ENCODE data around the gene DAAM1.

DNA sequence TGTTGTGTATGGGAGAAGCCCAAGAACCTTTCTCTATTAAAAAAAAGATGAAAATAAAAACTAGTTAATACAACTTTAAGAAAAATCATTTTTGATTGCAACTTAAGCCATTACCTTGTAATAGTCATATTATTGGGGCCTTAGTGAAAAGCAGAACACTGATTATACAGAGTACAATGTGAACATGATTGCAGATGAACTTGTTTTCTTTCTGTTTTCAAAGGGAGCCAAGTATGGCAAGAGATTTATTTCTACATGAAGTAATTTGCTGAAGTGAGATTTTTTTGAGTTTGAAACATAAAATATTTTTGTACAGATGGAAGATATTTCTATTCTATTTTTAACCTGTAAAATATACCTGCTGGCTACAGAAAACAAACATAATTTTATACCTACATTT, 171.8 kb downstream of the DAAM1 start:
- TF ChIP-seq POLR2AphosphoS5 (IDR thresholded peaks at IDR 0.05; ENCODE audit: insufficient read depth in 1 of 2, low read depth in 1 of 2): no peak
- TF ChIP-seq, protein P1, sequence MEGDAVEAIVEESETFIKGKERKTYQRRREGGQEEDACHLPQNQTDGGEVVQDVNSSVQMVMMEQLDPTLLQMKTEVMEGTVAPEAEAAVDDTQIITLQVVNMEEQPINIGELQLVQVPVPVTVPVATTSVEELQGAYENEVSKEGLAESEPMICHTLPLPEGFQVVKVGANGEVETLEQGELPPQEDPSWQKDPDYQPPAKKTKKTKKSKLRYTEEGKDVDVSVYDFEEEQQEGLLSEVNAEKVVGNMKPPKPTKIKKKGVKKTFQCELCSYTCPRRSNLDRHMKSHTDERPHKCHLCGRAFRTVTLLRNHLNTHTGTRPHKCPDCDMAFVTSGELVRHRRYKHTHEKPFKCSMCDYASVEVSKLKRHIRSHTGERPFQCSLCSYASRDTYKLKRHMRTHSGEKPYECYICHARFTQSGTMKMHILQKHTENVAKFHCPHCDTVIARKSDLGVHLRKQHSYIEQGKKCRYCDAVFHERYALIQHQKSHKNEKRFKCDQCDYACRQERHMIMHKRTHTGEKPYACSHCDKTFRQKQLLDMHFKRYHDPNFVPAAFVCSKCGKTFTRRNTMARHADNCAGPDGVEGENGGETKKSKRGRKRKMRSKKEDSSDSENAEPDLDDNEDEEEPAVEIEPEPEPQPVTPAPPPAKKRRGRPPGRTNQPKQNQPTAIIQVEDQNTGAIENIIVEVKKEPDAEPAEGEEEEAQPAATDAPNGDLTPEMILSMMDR (IDR thresholded peaks at IDR 0.05): no peak
